WTC11 (cell line): Measurements from ENCODE around the gene EIF6. TPM values are rescaled to one million over a fixed set of nuclear protein-coding genes. Genes with fewer than 3 reads are reported as not detected.

ENCODE experiments used
- ATAC-seq: fragments of 200-7000 bp; cut with Tn5 transposase; 2 replicates; pipeline ENCODE4 v1.10.0; 2021; ENCODE audit warnings: mild to moderate bottlenecking, moderate library complexity
- CTCF ChIA-PET: fragments of 300-600 bp; sonication (Branson Sonifier 250); formaldehyde crosslinking; loops from one replicate; lab custom pipeline; 2021; ENCODE audit warnings: antibody characterized with exemption; lab: Charles Lee
- POLR2A ChIA-PET: fragments of 350-600 bp; sonication (Branson Sonifier 250); formaldehyde crosslinking; loops from one replicate; lab custom pipeline; 2021; ENCODE audit warnings: antibody characterized with exemption; lab: Charles Lee
- DNase-seq: peaks from one replicate; pipeline ENCODE4 v3.0.0; 2021; ENCODE audit warnings: low spot score
- H3K27ac Mint-ChIP-seq: 2 replicates; pipeline ENCODE4 v1.8.0; 2021; ENCODE audit warnings: mixed read lengths
- H3K27me3 Mint-ChIP-seq: 2 replicates; pipeline ENCODE4 v1.8.0; 2021; ENCODE audit warnings: low read depth, mild to moderate bottlenecking, moderate library complexity, mixed read lengths
- H3K36me3 Mint-ChIP-seq: 2 replicates; pipeline ENCODE4 v1.8.0; 2021; ENCODE audit warnings: mixed read lengths
- H3K4me1 Mint-ChIP-seq: 2 replicates; pipeline ENCODE4 v1.8.0; 2022; ENCODE audit warnings: mixed read lengths
- H3K4me3 Mint-ChIP-seq: 2 replicates; pipeline ENCODE4 v1.8.0; 2021; ENCODE audit warnings: mild to moderate bottlenecking, moderate library complexity, mixed read lengths
- H3K9me3 Mint-ChIP-seq: 2 replicates; pipeline ENCODE4 v1.8.0; 2021; ENCODE audit warnings: mixed read lengths
- AFF4 ChIP-seq: sonication (generic); formaldehyde crosslinking; IDR thresholded peaks from 2 replicates; pipeline ENCODE4 v1.8.1; 2023; ENCODE audit warnings: mild to moderate bottlenecking, missing genetic modification reagents, borderline replicate concordance
- CREB1 ChIP-seq: sonication (generic); formaldehyde crosslinking; IDR thresholded peaks from 2 replicates; pipeline ENCODE4 v1.8.0; 2023; ENCODE audit warnings: mild to moderate bottlenecking, missing genetic modification reagents
- E2F4 ChIP-seq: sonication (generic); formaldehyde crosslinking; IDR thresholded peaks from 2 replicates; pipeline ENCODE4 v1.8.1; 2022; ENCODE audit warnings: low read depth, mild to moderate bottlenecking, moderate library complexity, missing genetic modification reagents, borderline replicate concordance
- EMX1 ChIP-seq: fragments of 250-450 bp; sonication (Bioruptor Pico); IDR thresholded peaks from 2 replicates; pipeline ENCODE4 v1.8.0; 2021; ENCODE audit warnings: mild to moderate bottlenecking
- IRF1 ChIP-seq: sonication (generic); formaldehyde crosslinking; IDR thresholded peaks from 2 replicates; pipeline ENCODE4 v1.8.0; 2023; ENCODE audit warnings: missing genetic modification reagents
- KAT7 ChIP-seq: sonication (generic); formaldehyde crosslinking; IDR thresholded peaks from 2 replicates; pipeline ENCODE4 v1.8.1; 2023; ENCODE audit warnings: missing genetic modification reagents, mild to moderate bottlenecking, borderline replicate concordance
- MAX ChIP-seq: sonication (generic); formaldehyde crosslinking; IDR thresholded peaks from 2 replicates; pipeline ENCODE4 v1.8.0; 2022; ENCODE audit warnings: mild to moderate bottlenecking, missing genetic modification reagents
- NR2C2 ChIP-seq: sonication (generic); formaldehyde crosslinking; IDR thresholded peaks from 2 replicates; pipeline ENCODE4 v1.8.0; 2022; ENCODE audit warnings: mild to moderate bottlenecking, missing genetic modification reagents
- NR3C1 ChIP-seq: sonication (generic); formaldehyde crosslinking; conservative IDR thresholded peaks from 2 replicates; pipeline ENCODE4 v1.8.1; 2023; ENCODE audit warnings: low read depth, mild to moderate bottlenecking, missing genetic modification reagents
- TEAD1 ChIP-seq: sonication (generic); formaldehyde crosslinking; IDR thresholded peaks from 2 replicates; pipeline ENCODE4 v1.8.0; 2022; ENCODE audit warnings: mild to moderate bottlenecking, missing genetic modification reagents
- TEAD4 ChIP-seq: sonication (generic); formaldehyde crosslinking; IDR thresholded peaks from 2 replicates; pipeline ENCODE4 v1.8.0; 2022; ENCODE audit warnings: mild to moderate bottlenecking, missing genetic modification reagents
- USF1 ChIP-seq: sonication (generic); formaldehyde crosslinking; IDR thresholded peaks from 2 replicates; pipeline ENCODE4 v1.8.0; 2022; ENCODE audit warnings: mild to moderate bottlenecking, missing genetic modification reagents
- ZNF121 ChIP-seq: sonication (generic); formaldehyde crosslinking; IDR thresholded peaks from 2 replicates; pipeline ENCODE4 v1.8.0; 2023; ENCODE audit warnings: missing genetic modification reagents
- ZNF138 ChIP-seq: sonication (generic); formaldehyde crosslinking; conservative IDR thresholded peaks from 2 replicates; pipeline ENCODE4 v1.8.1; 2022; ENCODE audit warnings: mild to moderate bottlenecking, moderate library complexity, missing genetic modification reagents
- ZNF425 ChIP-seq: fragments of 250-450 bp; sonication (Bioruptor Pico); conservative IDR thresholded peaks from 2 replicates; pipeline ENCODE4 v1.9.0; 2021; ENCODE audit warnings: mild to moderate bottlenecking
- ZNF512 ChIP-seq: sonication (generic); formaldehyde crosslinking; IDR thresholded peaks from 2 replicates; pipeline ENCODE4 v1.8.1; 2022; ENCODE audit warnings: missing genetic modification reagents, borderline replicate concordance
- ZSCAN18 ChIP-seq: fragments of 250-450 bp; sonication (Bioruptor Pico); IDR thresholded peaks from 2 replicates; pipeline ENCODE4 v2.1.2; 2022; ENCODE audit warnings: mild to moderate bottlenecking, moderate library complexity
- total RNA-seq: library from RNA; stranded (reverse); gene quantifications from 3 replicates; pipeline ENCODE4 v1.2.3, GENCODE V29; 2021

The EIF6 gene
- total RNA-seq, 1 experiment from 2014 or later = 157 TPM

- no peak for TF ChIP-seq IRF1 (CRISPR knock-in tag)
- no peak for TF ChIP-seq E2F4 (CRISPR knock-in tag)
- TF ChIP-seq TEAD1 (CRISPR knock-in tag) = no peak
- no peak for TF ChIP-seq ZNF512
These were observed 15.2 kb upstream of the EIF6 start (continued) for GRCh38 chr20:35299780-35300179.

- H3K36me3 Mint-ChIP-seq = no peaks in the 10 kb centered on the region
- H3K27ac Mint-ChIP-seq = no peak overlapping the region
- no peak for DNase-seq
- H3K27me3 Mint-ChIP-seq = peaks cover 4% of the 10 kb centered on the region
- no peaks in the 10 kb centered on the region for H3K9me3 Mint-ChIP-seq
- no peak for ATAC-seq
- ChIA-PET POLR2A (no interaction called here), CTCF (interaction anchor here (0.6 to 4.6 kb wide), 3 partner anchors 12 to 129 kb away, joined by 3 to 25 read pairs (median 4); no protein-coding TSS in a partner anchor)
- H3K4me1 Mint-ChIP-seq = peaks cover 5% of the 10 kb centered on the region; the same call in 1 of the 2 replicates
- no peak overlapping the region for H3K4me3 Mint-ChIP-seq
- TF ChIP-seq ZSCAN18 (no peak), EMX1 (CRISPR knock-in tag) (no peak)
These were observed 13.7 kb upstream of the EIF6 start for GRCh38 chr20:35298264-35298663.

- peaks cover 4% of the 10 kb centered on the region for H3K27me3 Mint-ChIP-seq
- CTCF ChIA-PET = interaction anchor here (1.0 to 4.6 kb wide), 5 partner anchors 9 to 142 kb away, joined by 3 to 25 read pairs (median 5); partner anchors contain the start of gene EIF6
- ATAC-seq (no peak), DNase-seq (no peak)
- POLR2A ChIA-PET = no interaction called here
- no peak overlapping the region for H3K27ac Mint-ChIP-seq
- H3K36me3 Mint-ChIP-seq = no peaks in the 10 kb centered on the region
- H3K9me3 Mint-ChIP-seq = no peaks in the 10 kb centered on the region
- peaks cover 5% of the 10 kb centered on the region; the same call in 1 of the 2 replicates for H3K4me1 Mint-ChIP-seq
- no peak overlapping the region for H3K4me3 Mint-ChIP-seq
- no peak for TF ChIP-seq NR2C2
- no peak for TF ChIP-seq ZNF138 (CRISPR knock-in tag)
- no peak for TF ChIP-seq TEAD4 (CRISPR knock-in tag)
- TF ChIP-seq ZNF425 (CRISPR knock-in tag) = no peak
- no peak for TF ChIP-seq NR3C1 (CRISPR knock-in tag)
- TF ChIP-seq USF1 (CRISPR knock-in tag) = no peak
- no peak for TF ChIP-seq AFF4
- TF ChIP-seq MAX = no peak
- no peak for TF ChIP-seq ZNF121 (CRISPR knock-in tag)
- TF ChIP-seq KAT7 = no peak
- TF ChIP-seq ZNF512 = no peak
- no peak for TF ChIP-seq CREB1 (CRISPR knock-in tag)
These were observed 13.2 kb upstream of the EIF6 start for GRCh38 chr20:35297740-35298139.
